Caco-2 (cell line): Measurements from ENCODE around the gene STRADB. TPM values are rescaled to one million over a fixed set of nuclear protein-coding genes. Genes with fewer than 3 reads are reported as not detected.

Experiments used
- BruUV-seq: library from RNA; stranded (reverse); fragments of 400-500 nt; replicated peaks from 2 replicates; lab custom pipeline; 2021; lab: Mats Ljungman, UMichigan
- CTCF ChIA-PET: fragments of 300-600 bp; sonication (Branson Sonifier 250); formaldehyde crosslinking; loops from one replicate; lab custom pipeline; 2022; ENCODE audit warnings: antibody characterized with exemption; lab: Charles Lee
- POLR2A ChIA-PET: fragments of 300-600 bp; sonication (Branson Sonifier 250); formaldehyde crosslinking; loops from one replicate; lab custom pipeline; 2022; ENCODE audit warnings: antibody characterized with exemption; lab: Charles Lee
- DNase-seq, 2 experiments: peaks; one replicate each; pipeline versions ENCODE4 v3.0.0 to v3.0.0-alpha.2; 2020 to 2022
- H3K27me3 ChIP-seq: replicated peaks from 2 replicates; pipeline ENCODE4 v1.6.0; 2011; ENCODE audit warnings: low read length; ENCODE audit not compliant: control insufficient read depth, insufficient read depth
- H3K36me3 ChIP-seq: 2 replicates; pipeline ENCODE4 v1.5.1; 2011; ENCODE audit warnings: low read length; ENCODE audit not compliant: control insufficient read depth, insufficient read depth
- H3K4me1 ChIP-seq: fragments of 250-450 bp; sonication (Bioruptor Pico); 2 replicates; pipeline ENCODE4 v1.5.1; 2020; ENCODE audit warnings: mild to moderate bottlenecking
- H3K4me3 ChIP-seq: 2 replicates; pipeline ENCODE4 v1.5.1; 2011; ENCODE audit warnings: low read depth, mild to moderate bottlenecking, control low read depth, low read length
- H3K9me3 ChIP-seq: fragments of 250-450 bp; sonication (Bioruptor Pico); 2 replicates; pipeline ENCODE4 v1.5.1; 2020; ENCODE audit warnings: mild to moderate bottlenecking, moderate library complexity
- H3K27ac Mint-ChIP-seq: one replicate; pipeline ENCODE4 v1.8.0; 2022; ENCODE audit warnings: mixed read lengths; ENCODE audit not compliant: unreplicated experiment
- H3K27me3 Mint-ChIP-seq: one replicate; pipeline ENCODE4 v1.8.0; 2022; ENCODE audit warnings: mixed read lengths; ENCODE audit not compliant: insufficient read depth, unreplicated experiment
- H3K36me3 Mint-ChIP-seq: one replicate; pipeline ENCODE4 v1.8.0; 2022; ENCODE audit warnings: mild to moderate bottlenecking, mixed read lengths; ENCODE audit not compliant: insufficient read depth, unreplicated experiment
- H3K4me1 Mint-ChIP-seq: one replicate; pipeline ENCODE4 v1.8.0; 2022; ENCODE audit warnings: low read depth, mixed read lengths; ENCODE audit not compliant: unreplicated experiment
- H3K4me3 Mint-ChIP-seq: one replicate; pipeline ENCODE4 v1.8.0; 2022; ENCODE audit warnings: mild to moderate bottlenecking, moderate library complexity, mixed read lengths; ENCODE audit not compliant: unreplicated experiment
- H3K9me3 Mint-ChIP-seq: one replicate; pipeline ENCODE4 v1.8.0; 2022; ENCODE audit warnings: mixed read lengths; ENCODE audit not compliant: unreplicated experiment
- CTCF ChIP-seq, 2 experiments: fragments of 200-600 bp in 1 of 2; IDR thresholded peaks; 1 replicate in 1 of 2; 2 replicates in 1 of 2; pipeline versions ENCODE4 v1.5.1 to v1.8.0; 2011 to 2022; ENCODE audit warnings: antibody characterized with exemption in 1 of 2, control low read depth in 1 of 2, inconsistent platforms in 1 of 2, low read depth in 1 of 2, low read length in 1 of 2, mild to moderate bottlenecking in 1 of 2, moderate library complexity in 1 of 2; ENCODE audit not compliant: insufficient read depth in 1 of 2, severe bottlenecking in 1 of 2, unreplicated experiment in 1 of 2
- intact Hi-C: fragments of 100-400 bp; cut with micrococcal nuclease; formaldehyde crosslinking; loops from one replicate; pipeline ENCODE4 v1.10.0; 2022; ENCODE audit not compliant: unreplicated experiment
- total RNA-seq: library from RNA; stranded (reverse); gene quantifications from 2 replicates; pipeline ENCODE4 v1.2.3, GENCODE V29; 2022

The STRADB gene
- total RNA-seq, 1 experiment from 2014 or later: 49.0 TPM

DNA sequence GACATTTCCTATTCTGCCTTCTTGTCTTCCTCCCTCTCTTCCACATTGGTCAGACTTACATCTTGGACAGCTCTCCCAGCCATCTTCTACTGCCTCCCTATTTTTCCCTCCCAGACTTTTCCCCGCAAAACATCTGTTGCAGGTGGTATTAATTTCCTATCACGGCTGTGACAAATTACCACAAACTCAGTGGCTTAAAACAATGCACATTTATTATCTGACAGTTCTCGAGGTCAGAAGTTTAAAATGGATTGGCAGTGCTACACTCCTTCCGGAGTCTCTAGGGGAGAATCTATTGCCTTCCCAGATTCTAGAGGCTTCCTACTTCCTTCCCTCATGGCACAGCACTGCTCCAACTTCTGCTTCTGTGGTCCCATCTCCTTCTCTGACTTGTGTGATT, 33.3 kb downstream of the STRADB start:
- Mint-ChIP-seq H3K4me3 (no peak overlapping the region), H3K4me1 (no peaks in the 10 kb centered on the region), H3K27me3 (no peaks in the 10 kb centered on the region), H3K36me3 (no peaks in the 10 kb centered on the region), H3K27ac (no peak overlapping the region), H3K9me3 (no peaks in the 10 kb centered on the region)
- CTCF ChIA-PET: no interaction called here
- Histone ChIP-seq H3K27me3 (no peaks in the 10 kb centered on the region), H3K4me1 (no peaks in the 10 kb centered on the region), H3K36me3 (peaks cover 1% of the 10 kb centered on the region; the same call in 1 of the 2 replicates), H3K4me3 (no peak overlapping the region), H3K9me3 (no peaks in the 10 kb centered on the region)
- intact Hi-C loops: no loop called here
- BruUV-seq: no TSS peak
- DNase-seq: no peak
- POLR2A ChIA-PET: no interaction called here
- TF ChIP-seq CTCF (IDR thresholded peaks at IDR 0.05; ENCODE audit: insufficient read depth in 1 of 2, low read depth in 1 of 2, low read length in 1 of 2, severe bottlenecking in 1 of 2, unreplicated experiment in 1 of 2): no peak

DNA sequence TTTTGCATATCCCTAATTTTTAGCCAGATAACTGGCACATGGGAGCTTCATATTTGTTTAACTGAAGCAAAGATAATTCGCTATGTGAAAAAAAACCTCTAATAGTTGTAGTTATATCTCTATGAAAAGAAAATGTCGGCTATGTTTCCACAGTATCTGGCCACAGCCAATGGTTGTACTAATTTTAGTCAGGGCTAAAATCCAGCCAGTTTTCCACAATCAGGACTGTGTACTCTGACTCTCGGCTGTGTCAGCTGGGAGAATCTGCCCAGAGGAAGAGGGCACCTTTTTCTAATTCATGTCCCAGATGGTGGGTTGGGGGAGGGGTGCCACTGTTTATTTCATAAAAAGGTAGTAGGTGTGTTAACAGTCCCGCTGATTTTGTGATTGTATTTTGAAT, 38.8 kb downstream of the STRADB start:
- H3K36me3 ChIP-seq: no peaks in the 10 kb centered on the region
- Mint-ChIP-seq H3K4me1 (no peaks in the 10 kb centered on the region), H3K9me3 (no peaks in the 10 kb centered on the region), H3K36me3 (no peaks in the 10 kb centered on the region), H3K4me3 (no peak overlapping the region), H3K27ac (no peak overlapping the region), H3K27me3 (peaks cover 11% of the 10 kb centered on the region)
- CTCF ChIA-PET: no interaction called here
- intact Hi-C loops: no loop called here
- no peaks in the 10 kb centered on the region for H3K27me3 ChIP-seq
- no peaks in the 10 kb centered on the region for H3K4me1 ChIP-seq
- POLR2A ChIA-PET: no interaction called here
- DNase-seq: no peak
- TF ChIP-seq CTCF (IDR thresholded peaks at IDR 0.05; ENCODE audit: insufficient read depth in 1 of 2, low read depth in 1 of 2, low read length in 1 of 2, severe bottlenecking in 1 of 2, unreplicated experiment in 1 of 2): no peak
- no peaks in the 10 kb centered on the region for H3K9me3 ChIP-seq
- no peak overlapping the region for H3K4me3 ChIP-seq
- no TSS peak for BruUV-seq

DNA sequence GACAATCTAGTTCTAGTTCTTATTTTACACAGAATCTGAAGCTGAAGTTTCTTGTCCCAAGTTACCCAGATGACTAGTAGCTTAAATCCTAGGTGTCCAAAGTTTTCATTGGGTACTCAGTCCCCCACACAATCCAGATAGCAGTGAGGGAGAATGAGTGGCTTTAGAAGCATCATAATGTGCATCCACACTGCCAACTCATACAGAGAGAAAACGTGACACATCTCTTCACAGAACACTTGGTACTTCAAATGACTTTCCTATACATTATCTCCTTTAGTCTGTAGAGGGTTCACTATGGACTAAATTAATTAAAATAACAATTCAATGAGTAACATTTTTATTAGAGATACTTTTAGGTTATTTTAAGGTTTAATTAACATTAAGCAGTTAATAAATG, 45.2 kb downstream of the STRADB start:
- intact Hi-C loops: no loop called here

More for the DNA sequence above, 45.2 kb downstream of the STRADB start:
- Mint-ChIP-seq H3K27me3 (peaks cover 5% of the 10 kb centered on the region), H3K4me1 (no peaks in the 10 kb centered on the region), H3K27ac (no peak overlapping the region), H3K4me3 (no peak overlapping the region), H3K36me3 (no peaks in the 10 kb centered on the region), H3K9me3 (peaks cover 14% of the 10 kb centered on the region)
- no peaks in the 10 kb centered on the region for H3K27me3 ChIP-seq
- DNase-seq: no peak
- H3K4me3 ChIP-seq: no peak overlapping the region
- no peak for TF ChIP-seq CTCF (IDR thresholded peaks at IDR 0.05; ENCODE audit: insufficient read depth in 1 of 2, low read depth in 1 of 2, low read length in 1 of 2, severe bottlenecking in 1 of 2, unreplicated experiment in 1 of 2)
- H3K9me3 ChIP-seq: peaks cover 8% of the 10 kb centered on the region; the same call in 1 of the 2 replicates
- no peaks in the 10 kb centered on the region for H3K4me1 ChIP-seq
- no TSS peak for BruUV-seq
- ChIA-PET CTCF (no interaction called here), POLR2A (no interaction called here)
- H3K36me3 ChIP-seq: no peaks in the 10 kb centered on the region
